H9 (cell line): Measurements from ENCODE around the gene ANKDD1B. TPM values are rescaled to one million over a fixed set of nuclear protein-coding genes. Genes with fewer than 3 reads are reported as not detected.

Source experiments
- DNase-seq: peaks from one replicate; pipeline ENCODE4 v3.0.0-alpha.2; 2017
- H2AFZ ChIP-seq: one replicate; pipeline ENCODE4 v1.6.1; 2013; ENCODE audit warnings: mild to moderate bottlenecking, low read length, control low read depth, moderate library complexity
- H2AK5ac ChIP-seq: 2 replicates; pipeline ENCODE4 v1.6.1; 2013; ENCODE audit warnings: low read length, control low read depth, mixed read lengths; ENCODE audit not compliant: insufficient read length
- H2BK120ac ChIP-seq: one replicate; pipeline ENCODE4 v1.6.1; 2013; ENCODE audit warnings: low read depth, mild to moderate bottlenecking, low read length, control low read depth, inconsistent platforms; ENCODE audit not compliant: poor library complexity, severe bottlenecking
- H2BK12ac ChIP-seq: 2 replicates; pipeline ENCODE4 v1.6.1; 2013; ENCODE audit warnings: low read length, control low read depth, mixed read lengths, low read depth; ENCODE audit not compliant: insufficient read length
- H2BK15ac ChIP-seq: 2 replicates; pipeline ENCODE4 v1.6.1; 2013; ENCODE audit warnings: low read depth, low read length, control low read depth
- H2BK20ac ChIP-seq: one replicate; pipeline ENCODE4 v1.6.1; 2013; ENCODE audit warnings: low read depth, mild to moderate bottlenecking, low read length, control low read depth, inconsistent platforms; ENCODE audit not compliant: poor library complexity, severe bottlenecking
- H2BK5ac ChIP-seq: 2 replicates; pipeline ENCODE4 v1.6.1; 2013; ENCODE audit warnings: low read length, control low read depth, mixed read lengths; ENCODE audit not compliant: insufficient read length
- H3K14ac ChIP-seq: 2 replicates; pipeline ENCODE4 v1.6.1; 2013; ENCODE audit warnings: low read length, control low read depth; ENCODE audit not compliant: insufficient read depth
- H3K18ac ChIP-seq: 2 replicates; pipeline ENCODE4 v1.6.1; 2013; ENCODE audit warnings: low read depth, mild to moderate bottlenecking, mixed read lengths, low read length, control low read depth; ENCODE audit not compliant: insufficient read length
- H3K23ac ChIP-seq: 2 replicates; pipeline ENCODE4 v1.6.1; 2013; ENCODE audit warnings: low read length, control low read depth, mixed read lengths, low read depth; ENCODE audit not compliant: insufficient read length
- H3K23me2 ChIP-seq: 2 replicates; pipeline ENCODE4 v1.6.1; 2013; ENCODE audit warnings: low read depth, mild to moderate bottlenecking, mixed read lengths, low read length, control low read depth; ENCODE audit not compliant: insufficient read length, poor library complexity, severe bottlenecking
- H3K27ac ChIP-seq: 2 replicates; pipeline ENCODE4 v1.5.1; 2013; ENCODE audit warnings: low read length, control low read depth, mixed read lengths, low read depth; ENCODE audit not compliant: insufficient read length
- H3K27me3 ChIP-seq: 2 replicates; pipeline ENCODE4 v1.6.1; 2013; ENCODE audit warnings: low read length, control low read depth, inconsistent platforms; ENCODE audit not compliant: insufficient read depth
- H3K4ac ChIP-seq: 2 replicates; pipeline ENCODE4 v1.6.1; 2013; ENCODE audit warnings: low read depth, mild to moderate bottlenecking, control low read depth, inconsistent platforms, low read length, moderate library complexity
- H3K4me1 ChIP-seq: 2 replicates; pipeline ENCODE4 v1.6.1; 2013; ENCODE audit warnings: low read length, control low read depth, inconsistent platforms; ENCODE audit not compliant: insufficient read depth
- H3K4me2 ChIP-seq: 2 replicates; pipeline ENCODE4 v1.6.1; 2013; ENCODE audit warnings: low read length, control low read depth, mixed read lengths; ENCODE audit not compliant: insufficient read length, insufficient read depth
- H3K56ac ChIP-seq: 2 replicates; pipeline ENCODE4 v1.6.1; 2013; ENCODE audit warnings: low read depth, mild to moderate bottlenecking, mixed read lengths, low read length, control low read depth; ENCODE audit not compliant: insufficient read length
- H3K79me1 ChIP-seq: 2 replicates; pipeline ENCODE4 v1.6.1; 2013; ENCODE audit warnings: low read depth, mild to moderate bottlenecking, moderate library complexity, low read length, control low read depth, inconsistent platforms; ENCODE audit not compliant: insufficient read depth, poor library complexity, severe bottlenecking
- H3K79me2 ChIP-seq: 2 replicates; pipeline ENCODE4 v1.6.1; 2013; ENCODE audit warnings: low read length, control low read depth, inconsistent platforms; ENCODE audit not compliant: insufficient read depth
- H3K9ac ChIP-seq: 2 replicates; pipeline ENCODE4 v1.6.1; 2013; ENCODE audit warnings: low read length, control low read depth, mixed read lengths; ENCODE audit not compliant: insufficient read length; ENCODE audit errors: extremely low read depth
- H3K9me3 ChIP-seq: one replicate; pipeline ENCODE4 v1.6.1; 2013; ENCODE audit warnings: low read depth, low read length, inconsistent platforms; ENCODE audit not compliant: control insufficient read depth
- H3T11ph ChIP-seq: one replicate; pipeline ENCODE4 v1.6.1; 2013; ENCODE audit warnings: mild to moderate bottlenecking, low read length, control low read depth, inconsistent platforms
- H4K20me1 ChIP-seq: one replicate; pipeline ENCODE4 v1.6.1; 2013; ENCODE audit not compliant: control insufficient read depth, insufficient read length, insufficient read depth
- H4K5ac ChIP-seq: 2 replicates; pipeline ENCODE4 v1.6.1; 2013; ENCODE audit warnings: low read depth, mild to moderate bottlenecking, mixed read lengths, low read length, control low read depth; ENCODE audit not compliant: insufficient read length
- H4K8ac ChIP-seq: replicated peaks from 2 replicates; pipeline ENCODE4 v1.6.1; 2013; ENCODE audit warnings: low read length, control low read depth, mixed read lengths, low read depth; ENCODE audit not compliant: insufficient read length
- H4K91ac ChIP-seq: 2 replicates; pipeline ENCODE4 v1.6.1; 2013; ENCODE audit warnings: low read depth, mild to moderate bottlenecking, moderate library complexity, mixed read lengths, low read length, control low read depth; ENCODE audit not compliant: insufficient read length
- H3K27ac Mint-ChIP-seq, 3 experiments: 2 replicates in 2 of 3; 3 replicates in 1 of 3; pipeline ENCODE4 v1.8.0; 2020 to 2021; ENCODE audit warnings: mixed read lengths in 3 of 3, mild to moderate bottlenecking in 1 of 3, moderate library complexity in 1 of 3
- H3K27me3 Mint-ChIP-seq: 2 replicates; pipeline ENCODE4 v1.8.0; 2021; ENCODE audit warnings: low read depth, mild to moderate bottlenecking, moderate library complexity, mixed read lengths
- H3K36me3 Mint-ChIP-seq, 3 experiments: 2 replicates in 2 of 3; 3 replicates in 1 of 3; pipeline ENCODE4 v1.8.0; 2020 to 2021; ENCODE audit warnings: low read depth in 3 of 3, mixed read lengths in 3 of 3; ENCODE audit not compliant: insufficient read depth in 1 of 3
- H3K4me1 Mint-ChIP-seq, 2 experiments: 2 replicates each; pipeline ENCODE4 v1.8.0; 2020; ENCODE audit warnings: mixed read lengths in 2 of 2
- H3K4me3 Mint-ChIP-seq, 2 experiments: 2 replicates in 1 of 2; 3 replicates in 1 of 2; pipeline ENCODE4 v1.8.0; 2020 to 2021; ENCODE audit warnings: mild to moderate bottlenecking in 2 of 2, mixed read lengths in 2 of 2, moderate library complexity in 1 of 2
- H3K9me3 Mint-ChIP-seq, 2 experiments: 2 replicates in 1 of 2; 3 replicates in 1 of 2; pipeline ENCODE4 v1.8.0; 2020; ENCODE audit warnings: mild to moderate bottlenecking in 2 of 2, mixed read lengths in 2 of 2, moderate library complexity in 1 of 2
- CTCF ChIP-seq: fragments of 200-600 bp; sonication (generic); conservative IDR thresholded peaks from 3 replicates; pipeline ENCODE4 v1.8.0; 2021; ENCODE audit warnings: antibody characterized with exemption, mild to moderate bottlenecking
- whole genome bisulfite sequencing: extraction: QIAGEN DNeasy Blood & Tissue Kit; methylation state at CpG from one replicate; pipeline ENCODE4 v1.1.7; 2013; ENCODE audit warnings: missing lambda C conversion rate, low lambda C conversion rate, mixed read lengths; ENCODE audit not compliant: insufficient read length; ENCODE audit errors: extremely low coverage; 5-methylcytosine and 5-hydroxymethylcytosine counted together
- total RNA-seq: library from RNA; stranded (reverse); gene quantifications from 2 replicates; pipeline ENCODE4 v1.2.1, GENCODE V29; 2021

The ANKDD1B gene
- total RNA-seq, 1 experiment from 2014 or later: 0.33 TPM

GRCh38 chr5:75662061-75662460, 50.8 kb downstream of the ANKDD1B start:
- H3K14ac ChIP-seq: no peak overlapping the region
- Mint-ChIP-seq H3K4me1 (peaks cover 5% of the 10 kb centered on the region in 2 experiments; a peak in 3 of 4 replicates), H3K27me3 (no peaks in the 10 kb centered on the region), H3K27ac (no peak overlapping the region), H3K4me3 (no peak overlapping the region), H3K36me3 (no peaks in the 10 kb centered on the region), H3K9me3 (no peaks in the 10 kb centered on the region)
- no peaks in the 10 kb centered on the region for H3K4me1 ChIP-seq
- no peak overlapping the region for H3K4me2 ChIP-seq
- H4K8ac ChIP-seq: no peak overlapping the region
- H2BK20ac ChIP-seq: no peak overlapping the region
- H3K79me2 ChIP-seq: no peaks in the 10 kb centered on the region
- H2BK15ac ChIP-seq: no peak overlapping the region
- no peak overlapping the region for H4K91ac ChIP-seq
- no peak for DNase-seq
- no peak for TF ChIP-seq CTCF
- H3K27me3 ChIP-seq: no peaks in the 10 kb centered on the region
- no peak overlapping the region for H3K4ac ChIP-seq
- no peak overlapping the region for H4K5ac ChIP-seq
- no peak overlapping the region for H3K18ac ChIP-seq
- H3K79me1 ChIP-seq: no peaks in the 10 kb centered on the region
- H3T11ph ChIP-seq: no peak overlapping the region
- H4K20me1 ChIP-seq: no peaks in the 10 kb centered on the region
- no peak overlapping the region for H3K9ac ChIP-seq
- H2BK120ac ChIP-seq: no peak overlapping the region
- no peak overlapping the region for H3K56ac ChIP-seq
- H3K23me2 ChIP-seq: no peaks in the 10 kb centered on the region
- no peaks in the 10 kb centered on the region for H3K9me3 ChIP-seq
- H2AK5ac ChIP-seq: no peak overlapping the region
- WGBS: no CpG with 5 or more reads among the region's 2 CpGs
- no peak overlapping the region for H3K23ac ChIP-seq
- no peak overlapping the region for H3K27ac ChIP-seq
- no peak overlapping the region for H2BK12ac ChIP-seq
- no peak overlapping the region for H2AFZ ChIP-seq
- no peak overlapping the region for H2BK5ac ChIP-seq
